Neural progenitor cell (in vitro differentiated cells): ENCODE measurements around the gene SS18L1.

Source experiments
- EZH2 ChIP-seq: fragments of 200-600 bp; sonication (generic); IDR thresholded peaks from 2 replicates; pipeline ENCODE4 v1.6.1; 2017; ENCODE audit warnings: antibody characterized with exemption, mild to moderate bottlenecking, moderate library complexity
- TF ChIP-seq, protein P1 (sequence below): fragments of 200-600 bp; sonication (generic); IDR thresholded peaks from 2 replicates; pipeline ENCODE4 v1.5.1; 2017; ENCODE audit warnings: antibody characterized with exemption, mild to moderate bottlenecking

DNA sequence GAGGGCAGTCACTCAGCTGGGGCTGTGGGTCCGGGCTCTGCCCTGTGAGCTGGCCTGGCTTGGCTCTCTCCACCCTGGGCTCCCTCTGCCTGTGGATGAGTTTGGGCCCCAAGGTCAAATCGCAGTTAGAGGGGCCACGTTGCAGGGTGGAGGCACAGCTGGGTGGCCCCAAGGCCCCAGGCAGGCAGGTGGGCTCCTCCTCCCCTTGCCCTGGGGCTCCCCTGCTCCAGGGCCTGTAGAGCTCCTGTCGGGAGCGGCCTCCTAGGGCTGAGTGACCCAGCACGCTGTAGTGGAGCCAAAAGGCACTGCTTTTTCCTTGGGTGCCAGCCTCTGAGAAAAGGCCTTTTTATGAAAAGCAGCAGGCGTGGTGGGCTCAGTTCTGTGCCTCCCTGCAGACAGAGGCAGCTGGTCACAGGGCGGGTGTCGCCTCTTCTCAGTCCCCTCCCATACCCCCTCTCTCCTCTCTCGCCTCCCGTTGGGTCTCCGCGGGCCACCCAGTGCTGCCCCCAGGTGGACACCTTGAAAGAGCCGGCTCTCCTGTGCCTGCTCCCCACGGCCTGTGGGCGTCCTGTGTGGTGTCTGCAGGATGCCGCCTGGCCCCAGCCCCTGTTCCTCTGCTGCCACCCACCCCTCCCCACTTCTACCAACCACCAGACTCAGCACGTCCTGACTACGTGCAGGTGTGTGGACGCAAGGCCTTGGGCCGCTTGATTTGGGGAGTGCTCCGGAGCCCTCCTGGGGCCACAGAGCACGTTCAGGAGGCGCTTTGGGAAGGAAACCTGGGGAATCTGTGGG is 13.2 kb downstream of the SS18L1 start:
- TF ChIP-seq, protein P1, sequence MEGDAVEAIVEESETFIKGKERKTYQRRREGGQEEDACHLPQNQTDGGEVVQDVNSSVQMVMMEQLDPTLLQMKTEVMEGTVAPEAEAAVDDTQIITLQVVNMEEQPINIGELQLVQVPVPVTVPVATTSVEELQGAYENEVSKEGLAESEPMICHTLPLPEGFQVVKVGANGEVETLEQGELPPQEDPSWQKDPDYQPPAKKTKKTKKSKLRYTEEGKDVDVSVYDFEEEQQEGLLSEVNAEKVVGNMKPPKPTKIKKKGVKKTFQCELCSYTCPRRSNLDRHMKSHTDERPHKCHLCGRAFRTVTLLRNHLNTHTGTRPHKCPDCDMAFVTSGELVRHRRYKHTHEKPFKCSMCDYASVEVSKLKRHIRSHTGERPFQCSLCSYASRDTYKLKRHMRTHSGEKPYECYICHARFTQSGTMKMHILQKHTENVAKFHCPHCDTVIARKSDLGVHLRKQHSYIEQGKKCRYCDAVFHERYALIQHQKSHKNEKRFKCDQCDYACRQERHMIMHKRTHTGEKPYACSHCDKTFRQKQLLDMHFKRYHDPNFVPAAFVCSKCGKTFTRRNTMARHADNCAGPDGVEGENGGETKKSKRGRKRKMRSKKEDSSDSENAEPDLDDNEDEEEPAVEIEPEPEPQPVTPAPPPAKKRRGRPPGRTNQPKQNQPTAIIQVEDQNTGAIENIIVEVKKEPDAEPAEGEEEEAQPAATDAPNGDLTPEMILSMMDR, result peak; percentile 68
- TF ChIP-seq EZH2, result no peak
